GM12865 (cell line): ENCODE data around the gene USP50.
A peak's percentile ranks its signal among the peaks of the same experiment; 100 is the strongest.

Experiments used
- DNase-seq: peaks from one replicate; pipeline ENCODE4 v3.0.0; 2010; ENCODE audit warnings: low read depth
- H3K4me3 ChIP-seq: 2 replicates; pipeline ENCODE4 v1.5.1; 2011; ENCODE audit warnings: mild to moderate bottlenecking, low read depth, low read length, control low read depth
- TF ChIP-seq, protein P1 (sequence below): IDR thresholded peaks from 2 replicates; pipeline ENCODE4 v1.5.1; 2011; ENCODE audit warnings: low read length, control low read depth, low read depth, inconsistent platforms; ENCODE audit not compliant: insufficient read depth; ENCODE audit errors: missing control alignments

USP50 gene

GRCh38 chr15:50563756-50564155 lies 17.3 kb upstream of the USP50 start:
- no peak for DNase-seq
- no peak overlapping the region for H3K4me3 ChIP-seq
- TF ChIP-seq, protein P1, sequence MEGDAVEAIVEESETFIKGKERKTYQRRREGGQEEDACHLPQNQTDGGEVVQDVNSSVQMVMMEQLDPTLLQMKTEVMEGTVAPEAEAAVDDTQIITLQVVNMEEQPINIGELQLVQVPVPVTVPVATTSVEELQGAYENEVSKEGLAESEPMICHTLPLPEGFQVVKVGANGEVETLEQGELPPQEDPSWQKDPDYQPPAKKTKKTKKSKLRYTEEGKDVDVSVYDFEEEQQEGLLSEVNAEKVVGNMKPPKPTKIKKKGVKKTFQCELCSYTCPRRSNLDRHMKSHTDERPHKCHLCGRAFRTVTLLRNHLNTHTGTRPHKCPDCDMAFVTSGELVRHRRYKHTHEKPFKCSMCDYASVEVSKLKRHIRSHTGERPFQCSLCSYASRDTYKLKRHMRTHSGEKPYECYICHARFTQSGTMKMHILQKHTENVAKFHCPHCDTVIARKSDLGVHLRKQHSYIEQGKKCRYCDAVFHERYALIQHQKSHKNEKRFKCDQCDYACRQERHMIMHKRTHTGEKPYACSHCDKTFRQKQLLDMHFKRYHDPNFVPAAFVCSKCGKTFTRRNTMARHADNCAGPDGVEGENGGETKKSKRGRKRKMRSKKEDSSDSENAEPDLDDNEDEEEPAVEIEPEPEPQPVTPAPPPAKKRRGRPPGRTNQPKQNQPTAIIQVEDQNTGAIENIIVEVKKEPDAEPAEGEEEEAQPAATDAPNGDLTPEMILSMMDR = no peak

GRCh38 chr15:50562735-50563640 lies 16.5 kb upstream of the USP50 start:
- no peak overlapping the region for H3K4me3 ChIP-seq
- TF ChIP-seq, protein P1 = no peak
- DNase-seq = no peak

GRCh38 chr15:50558012-50558411 lies 11.5 kb upstream of the USP50 start:
- H3K4me3 ChIP-seq = no peak overlapping the region
- TF ChIP-seq, protein P1 = no peak
- DNase-seq = peak; percentile 27

DNA sequence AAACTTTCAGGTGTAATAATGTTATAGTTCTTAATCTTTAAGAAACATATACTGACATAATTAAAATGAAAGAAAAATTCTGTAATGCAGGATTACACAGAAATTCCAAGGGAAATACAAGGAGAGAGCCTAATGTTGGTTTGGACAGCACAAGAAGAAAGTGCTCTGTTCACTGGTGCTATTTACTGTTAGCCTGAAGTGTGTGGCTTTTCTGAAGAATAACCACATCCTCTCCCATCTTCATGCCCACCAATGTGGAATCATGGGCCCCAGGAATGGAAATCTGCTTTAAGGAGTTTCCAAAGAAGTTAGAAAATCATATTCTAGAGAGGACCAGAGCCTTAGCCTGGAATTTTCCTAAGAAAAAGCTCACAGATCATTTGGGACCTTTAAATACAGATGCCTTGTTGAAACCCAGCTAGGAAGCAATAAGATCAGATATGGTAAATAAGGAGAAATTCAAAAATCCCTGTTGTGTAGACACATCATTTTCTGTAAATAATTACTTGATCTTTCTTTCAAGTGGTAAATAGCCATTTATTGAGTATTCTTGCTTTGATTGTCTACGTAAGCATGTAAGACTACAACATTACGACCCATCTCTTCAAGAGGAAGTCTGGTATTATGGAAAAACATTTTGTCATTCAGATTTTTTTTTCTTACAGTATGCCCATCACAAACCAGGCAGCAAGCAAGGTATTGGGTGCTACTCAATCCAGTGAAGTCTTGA lies 10.3 kb upstream of the USP50 start:
- H3K4me3 ChIP-seq = no peak overlapping the region
- TF ChIP-seq, protein P1 = no peak
- no peak for DNase-seq

GRCh38 chr15:50552238-50552637 lies 5.8 kb upstream of the USP50 start:
- TF ChIP-seq, protein P1 = no peak
- H3K4me3 ChIP-seq = no peak overlapping the region
- DNase-seq = peak; percentile 17

DNA sequence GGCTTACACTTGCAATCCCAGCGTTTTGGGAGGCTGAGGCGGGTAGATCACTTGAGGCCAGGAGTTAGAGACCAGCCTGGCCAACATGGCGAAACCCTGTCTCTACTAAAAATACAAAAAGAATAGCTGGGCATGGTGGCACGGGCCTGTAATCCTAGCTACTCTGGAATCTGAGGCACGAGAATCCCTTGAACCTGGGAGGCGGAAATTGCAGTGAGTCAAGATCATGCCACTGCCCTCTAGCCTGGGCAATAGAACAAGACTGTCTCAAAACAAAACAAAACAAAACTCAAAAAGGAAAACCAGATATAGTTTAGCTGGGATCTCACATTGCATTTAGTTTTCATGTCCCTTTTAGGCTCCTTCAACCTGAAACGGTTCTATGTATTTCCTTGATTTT lies 2.9 kb upstream of the USP50 start:
- TF ChIP-seq, protein P1 = no peak
- no peak for DNase-seq
- no peak overlapping the region for H3K4me3 ChIP-seq
